ENCODE results near the gene RNU4-1. TPM values are rescaled to one million over a fixed set of nuclear protein-coding genes. Genes with fewer than 3 reads are reported as not detected.
A peak's percentile ranks its signal among the peaks of the same experiment; 100 is the strongest.
"Not testable (repeated sequence)": the region's sequence is repeated elsewhere in the genome, so short reads cannot be mapped to it uniquely, and the experiment has no call there.

RNU4-1 gene
- total RNA-seq, 2 experiments from 2014 or later = 1,307 to 1,401 TPM

- peaks cover 59% of the 10 kb centered on the region for H3K4me1 Mint-ChIP-seq
- POLR2A ChIA-PET = interaction anchor here (1.1 to 9.9 kb wide), 4 partner anchors 21 to 59 kb away, joined by 3 to 202 read pairs (median 106); partner anchors contain the start of genes RNU4-1, RNU4-2 and RPLP0
- no peaks in the 10 kb centered on the region for H3K9me3 Mint-ChIP-seq
- no peak overlapping the region for H3K27ac Mint-ChIP-seq
- no peaks in the 10 kb centered on the region for H3K27me3 Mint-ChIP-seq
- peaks cover 26% of the 10 kb centered on the region for H3K36me3 Mint-ChIP-seq
- no peak overlapping the region for H3K4me3 Mint-ChIP-seq
- DNase-seq (no peak), ATAC-seq (ENCODE audit: low read depth) (no peak)
Observed at GRCh38 chr12:120260607-120261006, 32.4 kb downstream of the RNU4-1 start.

DNA sequence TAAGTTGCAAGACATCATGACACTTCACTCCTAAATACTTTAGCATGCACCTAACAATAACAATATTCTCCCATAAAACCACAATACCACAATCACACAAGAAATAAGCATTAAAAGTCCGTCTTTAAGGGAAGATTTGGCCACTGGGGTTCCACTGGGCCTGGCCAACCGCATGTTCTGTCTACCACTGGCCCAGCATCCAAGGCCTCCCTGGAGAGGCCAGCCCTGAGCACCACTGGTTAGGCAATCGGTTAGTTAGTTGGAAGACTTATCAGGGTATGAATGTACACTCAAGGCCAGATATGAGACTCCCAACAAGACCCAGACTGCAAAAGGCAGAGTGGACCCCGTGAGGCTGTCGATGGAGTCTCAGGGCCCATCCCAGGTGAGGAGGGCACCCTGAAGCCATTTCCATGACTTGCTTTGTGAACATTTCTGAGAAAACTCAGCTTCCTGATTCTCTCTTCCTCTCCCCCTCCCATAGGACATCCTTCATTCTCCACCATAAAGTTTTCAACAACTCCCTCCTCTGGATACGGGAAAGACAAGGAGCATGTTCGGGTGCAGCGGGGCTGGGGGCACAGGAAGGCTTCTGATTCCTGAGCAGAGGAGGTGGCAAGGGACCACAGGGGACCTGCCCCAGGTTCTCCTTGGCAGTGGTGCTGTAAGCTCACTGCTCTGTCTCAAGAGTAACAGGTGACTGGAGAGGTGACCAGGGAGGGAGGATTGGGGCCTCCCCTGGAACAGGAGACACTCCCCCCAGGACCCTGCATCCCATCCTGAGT is 33.4 kb downstream of the RNU4-1 start:
- DNase-seq (no peak), ATAC-seq (ENCODE audit: low read depth) (no peak)
- H3K4me1 Mint-ChIP-seq = peaks cover 62% of the 10 kb centered on the region
- peak overlapping the region; percentile 5 for H3K4me3 Mint-ChIP-seq
- peak overlapping the region; percentile 46 for H3K27ac Mint-ChIP-seq
- H3K27me3 Mint-ChIP-seq = no peaks in the 10 kb centered on the region
- no peaks in the 10 kb centered on the region for H3K9me3 Mint-ChIP-seq
- H3K36me3 Mint-ChIP-seq = peaks cover 30% of the 10 kb centered on the region
- POLR2A ChIA-PET = interaction anchor here (1.1 to 9.9 kb wide), 2 partner anchors 20 to 32 kb away, joined by 3 to 128 read pairs; partner anchors contain the start of genes RNU4-1 and RNU4-2

- POLR2A ChIA-PET = interaction anchor here (0.6 to 2.4 kb wide), 3 partner anchors 20 to 1727 kb away, joined by 3 to 15 read pairs (median 3); partner anchors contain the start of gene RNU4-2
- Mint-ChIP-seq H3K4me3 (no peak overlapping the region), H3K27ac (no peak overlapping the region), H3K4me1 (peaks cover 58% of the 10 kb centered on the region), H3K27me3 (no peaks in the 10 kb centered on the region), H3K36me3 (peaks cover 30% of the 10 kb centered on the region), H3K9me3 (no peaks in the 10 kb centered on the region)
- no peak for ATAC-seq (ENCODE audit: low read depth)
- DNase-seq = no peak
Observed at GRCh38 chr12:120258323-120258896, 34.6 kb downstream of the RNU4-1 start.

- POLR2A ChIA-PET = interaction anchor here (0.9 to 2.4 kb wide), 4 partner anchors 19 to 56 kb away, joined by 3 to 15 read pairs (median 5); partner anchors contain the start of genes RNU4-2 and RPLP0
- Mint-ChIP-seq H3K27ac (no peak overlapping the region), H3K4me1 (peaks cover 58% of the 10 kb centered on the region), H3K27me3 (no peaks in the 10 kb centered on the region), H3K4me3 (no peak overlapping the region), H3K36me3 (peaks cover 26% of the 10 kb centered on the region), H3K9me3 (no peaks in the 10 kb centered on the region)
- no peak for ATAC-seq (ENCODE audit: low read depth)
- no peak for DNase-seq
Observed at GRCh38 chr12:120257041-120257821, 35.8 kb downstream of the RNU4-1 start.

GRCh38 chr12:120254809-120255208 is 38.2 kb downstream of the RNU4-1 start:
- POLR2A ChIA-PET = interaction anchor here (1.0 to 9.3 kb wide), 4 partner anchors 9 to 54 kb away, joined by 4 to 110 read pairs (median 82); partner anchors contain the start of genes PXN, RNU4-1, RNU4-2 and RPLP0
- peaks cover 58% of the 10 kb centered on the region for H3K4me1 Mint-ChIP-seq
- H3K9me3 Mint-ChIP-seq = no peaks in the 10 kb centered on the region
- H3K27me3 Mint-ChIP-seq = no peaks in the 10 kb centered on the region
- peak overlapping the region; percentile 79 for H3K27ac Mint-ChIP-seq
- H3K36me3 Mint-ChIP-seq = peaks cover 26% of the 10 kb centered on the region
- DNase-seq (no peak), ATAC-seq (ENCODE audit: low read depth) (no peak)
- peak overlapping the region; percentile 8 for H3K4me3 Mint-ChIP-seq

DNA sequence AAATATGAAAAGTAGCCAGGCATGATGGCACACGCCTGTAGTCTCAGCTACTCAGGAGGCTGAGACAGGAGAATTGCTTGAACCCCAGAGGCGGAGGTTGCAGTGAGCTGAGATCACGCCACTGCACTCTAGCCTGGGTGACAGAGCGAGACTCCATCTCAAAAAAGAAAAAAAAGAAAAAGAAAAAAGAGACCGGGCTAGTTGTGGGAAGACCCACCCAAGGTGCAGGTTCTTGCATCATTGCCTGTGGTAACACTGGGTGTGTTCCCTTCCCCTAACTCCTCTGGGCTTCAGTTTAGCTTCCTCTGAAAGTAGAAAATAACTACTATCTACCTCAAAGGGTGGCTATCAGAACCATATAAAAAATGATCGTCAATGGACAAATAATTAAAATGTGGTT is 39.7 kb downstream of the RNU4-1 start:
- POLR2A ChIA-PET = interaction anchor here (0.6 to 9.3 kb wide), 7 partner anchors 10 to 466 kb away, joined by 5 to 110 read pairs (median 42); partner anchors contain the start of genes PXN, RNU4-1, RNU4-2 and RPLP0
- ATAC-seq (ENCODE audit: low read depth) = peak; percentile 57

GRCh38 chr12:120252071-120252906 is 40.7 kb downstream of the RNU4-1 start:
- ATAC-seq (ENCODE audit: low read depth) (peak; percentile 85), DNase-seq (peak; percentile 56)
- peak overlapping the region; percentile 87 for H3K27ac Mint-ChIP-seq
- H3K4me3 Mint-ChIP-seq = peak overlapping the region; percentile 74
- H3K36me3 Mint-ChIP-seq = peaks cover 41% of the 10 kb centered on the region
- POLR2A ChIA-PET = interaction anchor here (1.9 to 9.3 kb wide), 6 partner anchors 11 to 52 kb away, joined by 5 to 110 read pairs (median 49); partner anchors contain the start of genes PXN, RNU4-1, RNU4-2 and RPLP0
- H3K9me3 Mint-ChIP-seq = no peaks in the 10 kb centered on the region
- H3K4me1 Mint-ChIP-seq = peaks cover 65% of the 10 kb centered on the region
- peaks cover 2% of the 10 kb centered on the region for H3K27me3 Mint-ChIP-seq

More for the DNA sequence above, 39.7 kb downstream of the RNU4-1 start:
- DNase-seq, H3K27me3 Mint-ChIP-seq, H3K9me3 Mint-ChIP-seq: not testable (repeated sequence)
- Mint-ChIP-seq H3K36me3 (peaks cover 34% of the 10 kb centered on the region), H3K27ac (peak overlapping the region; percentile 87), H3K4me1 (peaks cover 62% of the 10 kb centered on the region), H3K4me3 (peak overlapping the region; percentile 74)

DNA sequence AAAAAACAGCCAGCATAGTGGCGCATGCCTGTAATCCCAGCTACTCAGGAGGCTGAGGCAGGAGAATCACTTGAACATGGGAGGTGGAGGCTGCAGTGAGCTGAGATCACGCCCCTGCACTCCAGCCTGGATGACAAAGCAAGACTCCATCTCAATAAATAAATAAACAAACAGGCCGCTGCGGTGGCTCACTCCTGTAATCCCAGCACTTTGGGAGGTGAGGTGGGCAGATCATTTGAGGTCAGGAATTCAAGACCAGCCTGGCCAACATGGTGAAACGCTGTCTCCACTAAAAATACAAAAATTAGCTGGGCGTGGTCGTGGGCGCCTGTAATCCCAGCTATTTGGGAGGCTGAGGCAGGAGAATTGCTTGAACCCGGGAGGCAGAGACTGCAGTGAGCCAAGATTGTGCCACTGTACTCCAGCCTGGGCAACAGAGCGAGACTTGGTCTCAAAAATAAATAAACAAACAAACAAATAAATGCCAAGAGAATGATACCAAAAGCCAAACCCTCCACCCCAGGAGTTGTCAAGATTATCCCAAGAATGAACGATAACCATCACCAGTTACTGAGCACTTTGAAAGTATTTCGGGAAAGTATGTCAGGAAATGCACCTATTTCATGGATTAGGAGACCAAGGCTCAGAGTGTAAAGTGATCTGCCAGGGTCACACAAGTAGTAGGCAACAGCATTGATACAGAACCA is 41.5 kb downstream of the RNU4-1 start:
- Mint-ChIP-seq H3K36me3 (peaks cover 42% of the 10 kb centered on the region), H3K4me1 (peaks cover 65% of the 10 kb centered on the region), H3K27ac (peak overlapping the region; percentile 87), H3K4me3 (peak overlapping the region; percentile 74)
- DNase-seq; H3K27me3 Mint-ChIP-seq; ATAC-seq (ENCODE audit: low read depth); H3K9me3 Mint-ChIP-seq: not testable (repeated sequence)
- POLR2A ChIA-PET = interaction anchor here (1.7 to 9.3 kb wide), 6 partner anchors 12 to 51 kb away, joined by 11 to 110 read pairs (median 52); partner anchors contain the start of genes PXN, RNU4-1, RNU4-2 and RPLP0

DNA sequence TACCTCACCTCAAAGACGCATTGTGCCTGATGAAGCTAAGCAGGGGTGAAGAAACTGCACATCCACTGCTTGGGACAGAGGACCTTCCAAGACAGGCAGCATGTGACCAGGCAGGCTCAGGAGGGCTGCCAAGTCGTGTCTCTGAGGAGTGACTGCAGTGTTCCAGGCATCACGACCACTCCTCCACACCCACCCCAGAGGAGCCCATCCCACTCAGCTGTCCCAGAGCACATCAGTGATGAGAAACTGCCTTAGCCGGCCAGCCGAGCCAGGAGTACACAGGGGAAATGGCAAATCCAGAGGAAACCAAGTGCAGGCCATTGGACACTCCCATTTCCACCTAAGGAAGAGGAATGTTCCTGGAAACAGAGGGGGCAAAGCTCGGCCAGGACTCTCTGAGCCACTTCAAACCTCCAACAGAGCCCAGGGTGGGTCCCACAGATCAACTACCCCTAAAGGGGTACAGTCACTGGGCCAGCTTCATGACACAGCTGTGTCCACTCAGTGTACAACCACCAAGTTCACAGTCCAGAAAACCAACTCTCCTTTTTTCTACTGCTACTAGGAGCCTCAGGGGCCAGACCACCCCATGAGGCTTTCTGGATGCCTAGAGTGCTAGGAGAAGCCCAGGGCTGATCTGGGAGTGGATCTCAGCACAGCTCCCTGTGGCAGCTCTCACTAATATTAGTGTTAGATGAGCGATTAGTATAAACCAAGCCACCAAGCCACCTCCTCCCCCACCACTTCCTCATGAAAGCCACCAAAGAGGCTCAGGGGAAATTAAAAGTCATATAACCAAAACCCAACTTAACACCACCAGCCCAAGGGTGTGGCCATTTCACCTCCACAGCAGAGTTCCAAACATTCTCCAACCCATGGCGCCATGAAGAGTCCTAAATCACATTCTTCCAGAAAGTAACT is 42.9 kb downstream of the RNU4-1 start:
- Mint-ChIP-seq H3K4me3 (peak overlapping the region; percentile 80), H3K4me1 (peaks cover 59% of the 10 kb centered on the region), H3K27ac (peak overlapping the region; percentile 90), H3K36me3 (peaks cover 38% of the 10 kb centered on the region), H3K27me3 (peaks cover 2% of the 10 kb centered on the region), H3K9me3 (no peaks in the 10 kb centered on the region)
- POLR2A ChIA-PET = interaction anchor here (1.1 to 9.3 kb wide), 7 partner anchors 10 to 127 kb away, joined by 3 to 110 read pairs (median 42); partner anchors contain the start of genes PXN, RNU4-1, RNU4-2 and RPLP0
- DNase-seq = peak; percentile 48
- peak; percentile 4 for ATAC-seq (ENCODE audit: low read depth)

- ATAC-seq (ENCODE audit: low read depth) = no peak
- DNase-seq = no peak
- POLR2A ChIA-PET = interaction anchor here (1.3 to 9.3 kb wide), 5 partner anchors 9 to 49 kb away, joined by 5 to 110 read pairs (median 47); partner anchors contain the start of genes PXN, RNU4-1, RNU4-2 and RPLP0
- peaks cover 2% of the 10 kb centered on the region for H3K27me3 Mint-ChIP-seq
- no peaks in the 10 kb centered on the region for H3K9me3 Mint-ChIP-seq
- H3K4me1 Mint-ChIP-seq = peaks cover 53% of the 10 kb centered on the region
- peak overlapping the region; percentile 80 for H3K4me3 Mint-ChIP-seq
- H3K27ac Mint-ChIP-seq = peak overlapping the region; percentile 65
- H3K36me3 Mint-ChIP-seq = peaks cover 34% of the 10 kb centered on the region
Observed at GRCh38 chr12:120249266-120249874, 43.7 kb downstream of the RNU4-1 start.
